Gastrocnemius medialis (tissue), 4 donors: Measurements from ENCODE around the gene PCDHB1.

Source experiments
- POLR2A ChIP-seq, 2 donors: fragments of 450-650 bp; IDR thresholded peaks; one replicate each; pipeline ENCODE4 v1.6.1; 2017; ENCODE audit warnings: antibody characterized with exemption in 2 of 2, mild to moderate bottlenecking in 2 of 2, moderate library complexity in 2 of 2
- TF ChIP-seq, protein P1 (sequence below), 5 experiments: fragments of 450-650 bp in 3 of 5; fragments of 200-600 bp in 2 of 5; sonication (generic) in 2 of 5; IDR thresholded peaks in 4 of 5; conservative IDR thresholded peaks in 1 of 5; 1 replicate in 4 of 5; 2 replicates in 1 of 5; pipeline ENCODE4 v1.5.1; 2016 to 2019; ENCODE audit warnings: antibody characterized with exemption in 5 of 5, mild to moderate bottlenecking in 3 of 5, moderate library complexity in 3 of 5

DNA sequence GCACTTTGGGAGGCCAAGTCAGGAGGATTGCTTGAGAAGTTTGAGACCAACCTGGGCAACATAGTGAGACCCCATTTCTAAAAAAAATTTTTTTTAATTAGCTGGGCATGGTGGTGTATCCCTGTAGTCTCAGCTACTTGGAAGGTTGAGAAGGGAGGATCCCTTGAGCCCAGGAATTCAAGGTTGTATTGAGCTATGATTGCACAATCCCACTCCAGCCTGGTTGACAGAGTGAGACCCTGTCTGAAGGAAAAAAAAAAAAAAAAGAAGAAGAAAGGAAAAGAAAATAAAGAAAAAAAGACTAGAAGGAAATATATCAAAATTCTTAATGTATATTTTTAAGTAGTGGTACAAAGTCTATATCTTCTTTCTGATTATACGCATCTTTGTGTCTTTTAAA is 28.8 kb upstream of the PCDHB1 start:
- TF ChIP-seq, protein P1, sequence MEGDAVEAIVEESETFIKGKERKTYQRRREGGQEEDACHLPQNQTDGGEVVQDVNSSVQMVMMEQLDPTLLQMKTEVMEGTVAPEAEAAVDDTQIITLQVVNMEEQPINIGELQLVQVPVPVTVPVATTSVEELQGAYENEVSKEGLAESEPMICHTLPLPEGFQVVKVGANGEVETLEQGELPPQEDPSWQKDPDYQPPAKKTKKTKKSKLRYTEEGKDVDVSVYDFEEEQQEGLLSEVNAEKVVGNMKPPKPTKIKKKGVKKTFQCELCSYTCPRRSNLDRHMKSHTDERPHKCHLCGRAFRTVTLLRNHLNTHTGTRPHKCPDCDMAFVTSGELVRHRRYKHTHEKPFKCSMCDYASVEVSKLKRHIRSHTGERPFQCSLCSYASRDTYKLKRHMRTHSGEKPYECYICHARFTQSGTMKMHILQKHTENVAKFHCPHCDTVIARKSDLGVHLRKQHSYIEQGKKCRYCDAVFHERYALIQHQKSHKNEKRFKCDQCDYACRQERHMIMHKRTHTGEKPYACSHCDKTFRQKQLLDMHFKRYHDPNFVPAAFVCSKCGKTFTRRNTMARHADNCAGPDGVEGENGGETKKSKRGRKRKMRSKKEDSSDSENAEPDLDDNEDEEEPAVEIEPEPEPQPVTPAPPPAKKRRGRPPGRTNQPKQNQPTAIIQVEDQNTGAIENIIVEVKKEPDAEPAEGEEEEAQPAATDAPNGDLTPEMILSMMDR (IDR thresholded peaks at IDR 0.05 in 4 of 5, conservative IDR thresholded peaks at IDR 0.05 in 1 of 5) = no peak
- TF ChIP-seq POLR2A (IDR thresholded peaks at IDR 0.05) = no peak
